ENCODE measurements around the gene HENMT1.
A peak's percentile ranks its signal among the peaks of the same experiment; 100 is the strongest.
"Not testable (repeated sequence)": the region's sequence is repeated elsewhere in the genome, so short reads cannot be mapped to it uniquely, and the experiment has no call there.

HENMT1 gene

DNA sequence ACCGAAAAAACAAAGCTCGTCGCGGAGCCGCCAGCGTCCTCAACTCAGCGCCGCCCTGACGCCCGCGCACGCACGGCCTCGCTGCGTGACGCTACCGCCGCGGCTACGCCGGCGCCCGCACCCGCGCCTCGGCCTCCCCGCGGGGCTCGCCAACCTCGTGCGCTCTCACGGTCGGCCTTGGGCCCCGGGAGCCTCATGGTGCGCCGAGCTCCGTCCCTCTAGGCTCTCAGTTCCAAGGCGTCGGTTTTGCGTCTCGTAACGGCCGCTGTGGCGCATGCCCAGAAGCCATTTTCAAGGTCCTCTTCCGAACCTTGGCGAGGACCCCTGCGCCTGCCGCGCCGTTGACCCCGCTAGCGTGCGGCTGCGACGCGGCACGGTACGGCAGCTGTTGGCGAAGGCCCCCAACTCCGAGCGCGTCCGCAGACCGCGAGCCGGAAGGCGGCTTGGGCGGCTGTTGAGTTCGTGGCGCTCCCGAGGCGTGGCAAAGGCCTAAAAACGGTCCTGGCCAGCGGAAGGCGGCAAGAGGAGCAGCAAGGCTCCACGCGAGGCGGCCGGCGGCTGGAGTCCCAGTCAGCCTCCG is at the start of gene HENMT1:
Gene HENMT1 (minus strand): TSS at position 64 of the 580 bp plus-strand sequence. CDS start 1,209 bp downstream, outside the sequence.
- peak; percentile 82 for DNase-seq

DNA sequence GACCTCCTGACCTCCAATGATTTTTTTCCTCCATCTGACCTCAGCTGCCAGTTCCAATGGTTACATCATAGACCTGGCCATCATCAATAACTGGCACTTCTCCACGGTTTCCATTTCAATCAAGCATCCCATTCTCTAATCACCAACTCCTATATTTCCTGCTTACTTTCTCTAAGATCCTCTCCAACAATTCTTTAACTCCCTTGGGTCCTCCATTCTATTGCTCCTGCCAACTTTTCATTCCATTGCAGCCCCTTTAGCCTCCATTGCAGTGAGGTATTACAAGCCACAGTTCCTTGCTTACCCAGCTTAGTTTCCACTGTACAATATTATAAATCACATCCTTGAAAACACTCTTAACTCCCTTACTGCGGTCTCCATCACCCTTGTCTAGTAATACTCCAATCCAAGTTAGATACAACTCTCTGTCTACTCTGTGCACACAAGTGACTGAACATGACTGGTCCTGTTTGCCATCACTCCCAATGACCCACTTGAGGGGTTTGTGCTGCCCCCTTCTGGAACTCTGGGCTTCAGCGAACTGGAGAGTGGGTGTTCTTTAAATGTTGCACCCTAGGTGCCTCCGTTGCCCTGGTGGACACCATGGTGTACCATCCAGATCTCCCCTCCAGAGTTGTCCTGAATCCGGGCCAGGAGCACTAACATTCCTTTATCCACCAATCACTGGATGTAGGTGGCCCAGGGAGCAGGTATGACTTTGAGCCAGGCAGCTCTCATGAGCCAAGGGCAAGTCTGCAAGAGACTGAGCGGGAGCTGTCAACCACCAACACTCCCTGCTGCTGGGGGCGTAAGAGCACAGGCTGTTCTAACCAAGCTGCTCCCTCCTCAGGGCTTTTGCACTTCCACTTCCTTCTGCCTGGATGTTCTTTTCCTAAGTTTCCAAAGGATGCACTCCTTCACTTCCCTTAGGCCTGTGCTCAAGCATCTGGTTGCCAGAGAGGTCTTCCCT is 48.1 kb upstream of the HENMT1 start:
- DNase-seq: peak; percentile 79

DNA sequence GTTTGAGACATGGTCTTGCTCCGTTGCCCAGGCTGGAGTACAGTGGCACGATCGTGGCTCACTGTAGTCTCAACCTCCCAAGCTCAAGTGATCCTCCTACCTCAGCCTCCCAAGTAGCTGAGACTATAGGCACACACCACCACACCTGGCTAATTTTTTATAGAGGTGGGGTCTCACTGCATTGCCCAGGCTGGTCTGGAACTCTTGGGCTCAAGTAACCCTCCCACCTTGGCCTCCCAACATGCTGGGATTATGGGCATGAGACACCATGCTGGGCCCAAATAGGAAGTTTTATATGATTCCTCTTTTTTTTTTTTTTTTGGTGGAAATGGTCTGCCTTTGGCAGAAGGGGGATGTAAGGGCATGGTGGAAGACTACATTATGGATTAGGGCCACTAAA is 45.8 kb upstream of the HENMT1 start:
- no peak for DNase-seq

DNA sequence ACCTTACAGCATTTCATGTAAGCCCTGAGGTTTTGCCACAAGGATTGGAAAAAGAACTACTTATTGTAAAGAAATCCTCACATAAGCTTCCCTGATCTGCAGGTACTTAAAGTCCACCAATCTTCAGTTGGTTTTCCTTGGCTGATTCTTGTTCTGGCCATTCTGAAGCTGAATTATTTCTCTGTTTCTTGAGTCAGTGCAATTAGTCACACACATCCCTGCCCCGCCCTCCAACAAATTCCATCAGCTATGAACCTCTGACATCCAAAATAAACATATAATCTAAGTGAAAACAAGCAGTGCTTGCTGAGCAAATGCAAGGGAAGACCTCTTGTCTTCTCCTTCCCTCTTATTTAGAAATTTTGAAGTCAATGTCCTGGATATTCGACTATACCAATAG is 43.6 kb upstream of the HENMT1 start:
- DNase-seq: no peak

DNA sequence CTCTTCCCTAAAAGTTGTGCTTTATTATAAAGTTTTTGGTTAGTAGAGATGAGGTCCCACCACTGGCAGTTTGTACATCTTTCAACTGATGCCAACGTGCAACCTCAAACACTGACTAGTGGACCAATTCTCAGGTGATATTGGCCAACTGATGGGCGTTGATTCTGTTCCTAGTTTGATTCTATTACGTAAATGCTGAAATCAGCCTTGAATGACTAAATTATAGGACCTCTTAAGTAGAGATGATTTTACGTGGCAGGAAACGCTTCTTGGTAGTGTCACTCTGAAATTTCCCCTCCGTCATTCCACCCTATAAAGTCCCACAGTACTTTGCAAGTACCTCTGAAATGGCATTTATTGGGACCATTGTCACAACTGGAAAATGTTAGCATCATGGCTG is 43.0 kb upstream of the HENMT1 start:
- DNase-seq: peak; percentile 60

DNA sequence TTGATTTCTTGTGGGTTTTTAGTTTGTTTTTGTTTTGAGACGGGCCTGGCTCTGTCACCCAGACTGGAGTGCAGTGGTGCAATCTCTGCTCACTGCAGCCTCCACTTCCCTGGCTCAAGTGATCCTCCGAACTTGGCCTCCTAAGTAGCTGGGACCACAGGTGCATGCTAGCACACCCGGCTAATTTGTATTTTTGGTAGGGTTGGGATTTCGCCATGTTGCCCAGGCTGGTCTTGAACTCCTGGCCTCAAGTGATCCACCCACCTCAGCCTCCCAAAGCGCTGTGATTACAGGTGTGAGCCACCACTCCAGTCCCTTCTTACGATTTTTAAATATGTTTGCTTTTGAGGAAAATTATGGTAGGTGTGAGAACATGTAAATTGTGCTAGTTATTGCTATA is 41.2 kb upstream of the HENMT1 start:
- DNase-seq: not testable (repeated sequence)

DNA sequence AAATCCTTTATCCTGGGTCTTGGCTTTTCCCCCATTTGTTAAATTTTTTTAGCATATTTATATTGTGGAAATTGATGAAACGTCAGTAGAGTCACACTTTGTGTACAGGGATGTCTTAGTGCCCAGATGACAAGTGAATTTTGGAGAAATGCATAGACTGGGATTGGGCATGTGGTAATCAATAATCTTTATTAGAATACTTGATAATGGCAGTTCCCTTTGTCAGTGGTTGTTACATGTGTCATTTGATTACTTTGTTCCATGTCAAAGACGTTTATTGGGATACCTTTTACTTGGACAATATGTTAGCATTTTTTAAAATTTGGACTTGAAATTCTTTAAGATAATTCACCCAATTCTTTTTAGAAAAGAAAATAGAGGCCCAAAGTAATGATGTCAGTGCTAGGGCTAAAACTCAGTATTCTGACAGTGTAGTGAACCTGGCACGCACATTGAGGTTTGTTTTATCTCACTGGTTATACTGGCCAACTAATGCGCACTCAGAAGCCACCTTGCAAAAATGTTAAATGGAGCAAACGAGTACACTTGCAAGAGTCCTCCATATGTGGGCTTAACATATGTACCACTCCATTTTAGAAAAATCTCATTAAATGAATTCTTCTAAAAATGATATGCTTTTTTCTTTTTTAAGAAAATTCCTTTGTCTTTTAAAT is 40.4 kb upstream of the HENMT1 start:
- DNase-seq: no peak

DNA sequence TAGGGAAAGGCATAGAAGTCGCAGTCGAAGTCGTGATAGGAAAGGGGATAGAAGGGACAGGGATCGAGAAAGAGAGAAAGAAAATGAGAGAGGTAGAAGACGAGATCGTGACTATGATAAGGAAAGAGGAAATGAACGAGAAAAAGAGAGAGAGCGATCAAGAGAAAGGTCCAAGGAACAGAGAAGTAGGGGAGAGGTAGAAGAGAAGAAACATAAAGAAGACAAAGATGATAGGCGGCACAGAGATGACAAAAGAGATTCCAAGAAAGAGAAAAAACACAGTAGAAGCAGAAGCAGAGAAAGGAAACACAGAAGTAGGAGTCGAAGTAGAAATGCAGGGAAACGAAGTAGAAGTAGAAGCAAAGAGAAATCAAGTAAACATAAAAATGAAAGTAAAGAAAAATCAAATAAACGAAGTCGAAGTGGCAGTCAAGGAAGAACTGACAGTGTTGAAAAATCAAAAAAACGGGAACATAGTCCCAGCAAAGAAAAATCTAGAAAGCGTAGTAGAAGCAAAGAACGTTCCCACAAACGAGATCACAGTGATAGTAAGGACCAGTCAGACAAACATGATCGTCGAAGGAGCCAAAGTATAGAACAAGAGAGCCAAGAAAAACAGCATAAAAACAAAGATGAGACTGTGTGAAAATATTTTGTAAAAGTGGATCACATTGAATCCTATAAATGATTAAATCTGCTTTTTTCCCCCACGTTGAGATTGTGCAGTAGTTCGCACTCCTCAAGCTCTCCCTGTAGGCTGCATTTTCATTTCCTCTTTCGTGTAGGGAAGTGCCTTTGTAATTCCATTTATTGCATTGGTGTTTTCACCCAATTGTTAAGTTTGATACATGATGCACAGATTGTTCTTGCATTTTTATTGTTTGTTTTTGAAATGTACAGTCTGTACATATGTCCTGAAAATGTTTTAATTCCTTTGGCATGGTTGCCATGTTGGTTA is 38.8 kb upstream of the HENMT1 start:
- DNase-seq: no peak

DNA sequence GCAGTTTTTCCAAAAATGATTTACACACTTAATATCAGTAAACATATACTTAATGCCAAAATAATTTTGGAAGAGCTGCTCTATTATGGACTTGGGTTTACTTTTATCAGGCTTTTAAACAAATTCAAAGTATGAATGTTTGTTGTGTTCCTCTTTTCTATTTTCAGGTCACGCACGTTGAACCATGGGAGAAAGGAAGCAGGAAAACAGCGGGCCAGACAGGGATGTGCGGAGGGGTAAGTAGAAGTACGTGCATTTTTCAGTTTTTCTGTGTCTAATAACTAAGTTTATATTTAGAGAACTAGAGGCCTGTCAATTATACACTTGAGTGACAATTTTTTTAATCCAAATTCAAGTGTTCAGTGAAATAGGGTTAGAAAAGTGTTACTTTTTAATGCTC is 34.6 kb upstream of the HENMT1 start:
- DNase-seq: no peak

DNA sequence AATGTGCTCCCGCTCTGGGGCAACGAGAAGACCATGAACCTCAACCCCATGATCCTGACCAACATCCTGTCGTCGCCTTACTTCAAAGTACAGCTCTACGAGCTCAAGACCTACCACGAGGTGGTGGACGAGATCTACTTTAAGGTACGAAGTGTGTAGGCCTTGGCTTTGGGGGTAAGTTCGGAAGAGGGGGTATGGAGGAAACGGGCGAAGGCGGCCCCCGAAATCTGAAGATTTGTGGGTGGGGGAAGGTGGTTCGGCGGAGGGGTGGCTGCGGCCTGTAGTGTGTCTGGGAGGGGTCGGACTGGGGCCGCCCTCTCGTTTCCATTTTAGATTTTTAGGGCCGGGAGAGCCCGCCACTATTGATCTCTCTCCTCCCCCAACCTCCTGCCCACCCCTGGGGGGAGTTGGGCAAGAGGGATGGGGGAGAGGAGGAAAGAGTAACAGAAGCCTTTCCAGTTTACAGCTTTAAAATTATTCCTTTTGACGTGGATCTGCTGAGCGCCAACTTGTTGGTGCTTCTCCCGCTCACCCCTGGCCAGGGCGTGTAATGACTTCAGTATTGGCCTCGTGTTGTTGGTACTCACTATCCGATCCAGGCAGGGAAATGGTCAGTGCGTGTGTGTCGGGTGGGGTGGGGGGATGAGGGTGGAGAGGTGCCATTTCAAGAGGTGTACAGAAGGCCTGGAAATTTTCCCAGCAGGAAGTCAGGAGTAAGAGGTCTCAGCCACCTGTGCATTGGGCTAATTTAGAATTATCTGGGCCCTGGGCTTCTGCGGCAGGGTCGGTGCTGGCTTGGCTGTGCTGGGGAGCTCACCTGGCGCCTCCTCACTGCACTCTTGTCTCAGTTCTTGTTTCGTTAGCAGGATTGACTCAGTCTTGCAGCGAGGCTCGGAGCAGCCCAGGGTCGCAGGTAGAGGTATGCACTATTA is 32.1 kb upstream of the HENMT1 start:
- DNase-seq: peak; percentile 88

DNA sequence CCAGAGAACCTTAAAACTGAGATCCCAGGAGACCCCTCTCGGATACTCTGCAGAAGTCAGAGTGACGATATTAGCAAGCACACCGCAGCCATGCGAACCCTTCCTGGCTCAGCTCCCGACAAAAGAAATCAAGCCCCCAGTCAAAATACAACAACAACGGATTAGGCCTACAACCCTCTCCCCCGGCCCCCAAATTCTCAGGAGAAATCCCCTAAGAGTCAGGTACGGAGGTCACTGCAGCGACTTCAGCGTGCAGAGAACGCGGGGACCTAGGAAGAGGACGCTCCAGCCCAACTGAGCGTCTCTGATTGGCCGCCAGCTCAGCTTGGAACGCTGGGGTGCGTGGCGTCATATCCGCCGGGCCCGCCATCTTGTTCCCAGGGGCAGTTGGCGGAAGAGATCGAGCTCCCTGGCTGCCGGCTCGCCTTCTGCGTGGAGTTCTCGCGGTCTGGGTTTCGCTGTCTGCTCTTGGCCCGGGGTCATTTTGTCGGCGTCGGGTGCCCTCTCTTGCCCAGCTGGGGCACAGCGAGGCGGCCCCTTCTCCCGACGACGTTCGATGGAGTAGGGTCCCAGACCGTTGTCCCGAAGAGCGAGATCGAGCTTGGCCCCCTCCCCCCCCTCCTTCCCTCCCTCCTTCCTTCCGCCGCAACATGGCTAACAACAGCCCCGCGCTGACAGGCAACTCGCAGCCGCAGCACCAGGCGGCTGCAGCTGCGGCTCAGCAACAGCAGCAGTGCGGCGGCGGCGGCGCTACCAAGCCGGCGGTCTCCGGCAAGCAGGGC is 31.2 kb upstream of the HENMT1 start, which contains the start of gene PRPF38B:
Gene PRPF38B (plus strand): TSS at position 369 of the 782 bp plus-strand sequence. CDS start 282 bp downstream, at position 651.
- peak; percentile 93 for DNase-seq

DNA sequence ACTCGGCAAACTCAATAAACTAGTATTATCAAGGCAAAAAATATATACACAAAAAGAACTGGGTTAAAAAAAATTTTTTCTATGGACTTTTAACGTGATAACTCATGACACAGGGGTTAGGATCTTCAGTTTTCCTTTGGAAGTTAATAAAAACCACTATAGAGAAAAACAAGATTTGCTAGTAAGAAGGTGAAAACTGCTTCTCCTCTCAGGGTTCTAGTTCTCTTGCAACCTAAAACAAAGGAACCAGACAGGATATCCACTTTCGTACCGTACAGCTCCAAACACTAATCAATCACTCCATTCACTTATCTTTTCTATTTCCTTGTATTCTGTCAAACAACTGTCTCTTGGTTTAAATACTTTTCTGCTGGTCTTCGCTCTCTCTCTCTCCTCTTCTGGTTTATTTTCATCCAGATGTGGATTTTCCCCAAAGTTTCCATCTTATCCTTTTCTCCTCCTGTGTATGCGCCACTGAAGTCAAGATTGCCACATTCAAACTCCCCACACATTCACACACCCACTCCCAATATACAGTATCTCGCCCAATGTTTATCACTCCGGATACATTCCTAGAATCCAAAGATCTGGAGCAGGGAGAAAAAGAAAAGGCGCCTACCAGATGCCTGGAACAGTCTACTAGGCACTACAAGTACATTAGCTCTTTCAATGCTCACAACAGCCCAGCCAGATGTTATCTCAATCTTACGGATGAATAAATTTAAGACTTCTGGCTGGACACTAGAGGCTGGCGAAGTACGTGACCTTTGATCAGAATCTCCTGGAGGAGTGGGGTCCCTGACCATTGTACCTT is 30.4 kb upstream of the HENMT1 start:
- no peak for DNase-seq

DNA sequence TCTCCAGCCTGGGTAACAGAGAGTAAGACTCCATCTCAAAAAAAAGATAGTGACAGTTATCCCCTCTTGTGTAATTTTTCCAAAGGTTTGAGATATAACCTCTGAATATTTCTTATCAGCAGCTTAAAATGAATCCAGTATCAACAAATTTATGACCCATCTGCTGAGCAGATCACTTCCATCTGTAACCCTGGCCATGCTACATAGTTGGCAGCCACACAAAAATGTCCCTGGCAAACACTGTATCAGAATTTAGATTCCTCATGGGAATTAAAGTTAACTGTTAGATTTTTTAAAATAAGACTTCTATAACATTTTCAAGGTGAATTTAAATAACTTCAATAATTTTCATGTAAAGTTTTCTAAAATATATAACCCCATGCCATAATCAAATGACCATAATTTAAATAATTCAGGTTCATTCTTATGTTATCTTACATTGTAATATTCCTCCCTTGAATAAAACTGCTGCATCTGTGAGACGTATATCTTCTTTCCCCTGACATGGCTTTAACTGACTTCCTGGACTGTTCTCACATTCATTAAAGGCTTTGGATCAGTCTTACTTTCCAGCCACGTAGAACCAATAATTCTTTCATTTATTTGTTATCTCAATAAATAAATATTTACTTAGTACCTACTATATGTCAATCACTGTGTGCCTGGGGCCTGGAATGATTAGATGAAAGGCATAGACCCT is 25.9 kb upstream of the HENMT1 start:
- no peak for DNase-seq

DNA sequence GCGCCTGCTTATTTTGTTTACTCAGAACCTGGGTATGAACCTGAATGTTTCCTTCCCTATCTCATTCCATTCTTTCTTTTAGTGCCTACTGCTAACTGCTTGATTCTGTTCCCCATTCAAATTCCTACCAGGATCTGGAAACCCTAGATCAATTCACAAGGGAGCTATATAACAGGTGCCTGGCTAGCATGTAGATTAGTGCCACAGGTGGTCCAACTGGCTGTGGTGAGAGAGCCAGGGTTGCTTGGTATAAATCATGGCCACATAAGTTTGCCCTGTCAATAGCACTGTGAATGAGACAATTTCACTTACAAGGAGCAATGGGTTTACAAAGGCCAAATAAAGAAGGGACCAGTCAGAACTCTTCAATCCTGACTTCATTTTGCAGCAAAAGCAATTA is 24.6 kb upstream of the HENMT1 start:
- no peak for DNase-seq

DNA sequence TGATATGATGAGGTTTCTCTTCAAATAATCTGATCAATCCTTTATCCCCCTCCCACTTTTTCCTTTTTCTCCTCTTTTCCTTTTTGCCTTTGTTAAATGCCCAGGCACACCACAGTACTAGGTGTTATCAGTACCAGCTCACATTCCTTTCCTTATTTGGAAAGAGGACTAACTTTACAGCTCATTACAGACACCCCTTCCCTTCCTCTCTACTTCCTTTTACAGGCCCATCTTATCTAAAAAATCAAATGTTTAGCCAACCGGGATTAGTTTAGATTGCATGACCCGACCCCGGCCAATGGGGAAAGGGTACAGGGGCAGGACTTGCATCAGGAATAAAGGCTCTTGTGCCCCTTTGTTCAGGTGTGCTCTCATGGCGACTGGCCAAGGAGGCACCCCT is 20.8 kb upstream of the HENMT1 start:
- DNase-seq: not testable (repeated sequence)

DNA sequence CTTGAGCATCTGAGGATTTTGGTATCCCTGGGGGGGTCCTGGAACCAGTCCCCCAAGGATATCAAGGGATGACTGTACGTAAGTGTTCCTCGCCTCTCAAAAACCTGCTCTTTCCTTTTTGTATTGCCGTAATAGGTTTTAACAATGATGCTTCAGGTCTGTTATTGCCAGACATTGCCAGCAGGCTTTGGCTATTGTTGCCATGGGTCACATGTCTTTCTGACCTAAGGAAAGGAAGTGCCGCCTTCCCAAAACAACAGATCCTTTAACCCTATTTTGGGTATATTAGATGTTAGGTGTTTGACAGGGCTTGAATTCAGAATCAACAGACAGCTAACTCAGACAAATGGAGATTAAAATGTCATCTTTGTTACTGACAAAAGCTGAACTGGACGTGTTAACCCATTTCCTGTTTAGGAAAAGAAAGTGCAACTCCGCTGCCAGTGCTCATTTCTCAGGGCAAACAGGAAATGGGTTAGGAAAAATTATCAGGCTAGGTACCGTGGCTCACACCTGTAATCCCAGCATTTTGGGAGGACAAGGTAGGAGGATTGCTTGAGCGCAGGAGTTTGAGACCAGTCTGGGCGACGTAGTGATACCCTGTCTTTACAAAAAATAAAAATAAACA is 18.8 kb upstream of the HENMT1 start:
- DNase-seq: no peak

DNA sequence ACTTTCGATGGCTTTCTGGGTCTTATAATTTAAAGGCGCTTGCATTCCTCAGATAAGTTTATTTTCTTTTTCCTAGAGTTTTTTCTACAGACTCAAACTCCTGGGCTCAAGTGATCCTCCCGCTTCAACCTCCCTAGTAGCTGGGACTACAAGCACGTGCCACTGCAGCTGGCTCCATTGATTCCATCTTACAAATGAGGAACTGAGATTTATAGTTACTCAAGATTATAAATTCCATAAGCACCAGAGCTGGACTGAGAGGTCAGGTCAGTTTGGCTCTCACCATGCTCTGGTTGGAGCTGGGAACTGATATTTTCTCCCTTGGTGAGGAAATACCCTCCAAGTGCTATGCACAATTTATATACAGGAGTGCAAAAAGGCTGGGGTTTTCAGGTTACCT is 17.8 kb upstream of the HENMT1 start:
- no peak for DNase-seq

DNA sequence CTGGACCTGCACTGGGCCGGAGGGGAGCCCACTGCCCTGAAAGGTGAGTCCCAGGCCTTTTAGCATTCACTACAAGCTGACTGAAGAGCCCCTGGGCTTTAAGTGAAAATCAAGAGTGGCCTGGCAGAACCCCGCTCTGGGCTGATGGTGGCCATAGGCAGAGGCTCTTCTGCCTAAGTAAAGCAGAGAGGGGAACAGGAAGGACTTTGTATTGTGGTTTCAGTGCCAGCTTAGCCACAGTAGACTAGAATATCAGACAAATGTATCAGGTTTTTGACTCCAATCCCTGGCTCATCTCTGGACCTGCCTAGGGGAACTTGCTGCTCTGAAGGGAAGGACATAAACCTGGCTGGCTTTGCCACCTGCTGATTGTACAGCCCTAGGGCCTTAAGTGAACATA is 10.2 kb upstream of the HENMT1 start:
- DNase-seq: no peak

Data from CD4-positive, alpha-beta T cell treated with Interleukin-12 subunit alpha and Interleukin-12 subunit beta, for 1 hour (primary cell).